Neural progenitor cell (in vitro differentiated cells): ENCODE data around the gene ODC1. TPM values are rescaled to one million over a fixed set of nuclear protein-coding genes. Genes with fewer than 3 reads are reported as not detected.

Experiments
- DNase-seq: peaks from one replicate; pipeline ENCODE4 v3.0.0-alpha.2; 2016; ENCODE audit warnings: low spot score
- H2AFZ ChIP-seq: fragments of 200-600 bp; sonication (generic); replicated peaks from 2 replicates; pipeline ENCODE4 v1.6.1; 2016; ENCODE audit warnings: antibody characterized with exemption
- H3F3A ChIP-seq: fragments of 200-600 bp; sonication (generic); 2 replicates; pipeline ENCODE4 v1.6.1; 2016; ENCODE audit warnings: antibody characterized with exemption, low read depth
- H3K27ac ChIP-seq: fragments of 200-600 bp; sonication (generic); 2 replicates; pipeline ENCODE4 v1.5.1; 2016; ENCODE audit warnings: mild to moderate bottlenecking
- H3K27me3 ChIP-seq: fragments of 200-600 bp; sonication (generic); 2 replicates; pipeline ENCODE4 v1.6.1; 2016; ENCODE audit warnings: mild to moderate bottlenecking, moderate library complexity
- H3K36me3 ChIP-seq: fragments of 200-600 bp; sonication (generic); 2 replicates; pipeline ENCODE4 v1.5.1; 2016
- H3K4me1 ChIP-seq: fragments of 200-600 bp; sonication (generic); 2 replicates; pipeline ENCODE4 v1.6.1; 2016; ENCODE audit warnings: mixed run types
- H3K4me2 ChIP-seq: fragments of 200-600 bp; sonication (generic); 2 replicates; pipeline ENCODE4 v1.6.1; 2016
- H3K4me3 ChIP-seq: fragments of 200-600 bp; sonication (generic); 2 replicates; pipeline ENCODE4 v1.5.1; 2016
- H3K79me2 ChIP-seq: fragments of 200-600 bp; sonication (generic); 2 replicates; pipeline ENCODE4 v1.6.1; 2016; ENCODE audit warnings: low read depth
- H3K9ac ChIP-seq: fragments of 200-600 bp; sonication (generic); 2 replicates; pipeline ENCODE4 v1.6.1; 2016
- H3K9me3 ChIP-seq: fragments of 200-600 bp; sonication (generic); 2 replicates; pipeline ENCODE4 v1.5.1; 2016; ENCODE audit warnings: low read depth
- H4K20me1 ChIP-seq: fragments of 200-600 bp; sonication (generic); 2 replicates; pipeline ENCODE4 v1.6.1; 2016; ENCODE audit warnings: low read depth
- H3K27ac Mint-ChIP-seq: 3 replicates; pipeline ENCODE4 v1.8.0; 2021; ENCODE audit warnings: mixed read lengths
- H3K27me3 Mint-ChIP-seq: 2 replicates; pipeline ENCODE4 v1.8.0; 2022; ENCODE audit warnings: low read depth, mild to moderate bottlenecking, inconsistent platforms, moderate library complexity, mixed read lengths; ENCODE audit not compliant: insufficient read depth
- H3K36me3 Mint-ChIP-seq: 3 replicates; pipeline ENCODE4 v1.8.0; 2021; ENCODE audit warnings: mixed read lengths
- H3K4me1 Mint-ChIP-seq: 3 replicates; pipeline ENCODE4 v1.8.0; 2021; ENCODE audit warnings: mixed read lengths
- H3K4me3 Mint-ChIP-seq: 3 replicates; pipeline ENCODE4 v1.8.0; 2021; ENCODE audit warnings: mild to moderate bottlenecking, moderate library complexity, mixed read lengths
- H3K9me3 Mint-ChIP-seq: 3 replicates; pipeline ENCODE4 v1.8.0; 2020; ENCODE audit warnings: mixed read lengths
- EZH2 ChIP-seq: fragments of 200-600 bp; sonication (generic); IDR thresholded peaks from 2 replicates; pipeline ENCODE4 v1.6.1; 2017; ENCODE audit warnings: antibody characterized with exemption, mild to moderate bottlenecking, moderate library complexity
- EZH2phosphoT487 ChIP-seq: fragments of 200-600 bp; sonication (generic); IDR thresholded peaks from 2 replicates; pipeline ENCODE4 v1.6.1; 2017; ENCODE audit warnings: antibody characterized with exemption
- total RNA-seq: library from RNA; depleted of rRNA; stranded (reverse); fragments of >200 nt; gene quantifications from 2 replicates; pipeline ENCODE4 v1.2.3, GENCODE V29; 2015; ENCODE audit warnings: low replicate concordance
- TF ChIP-seq, protein P1 (sequence below): fragments of 200-600 bp; sonication (generic); IDR thresholded peaks from 2 replicates; pipeline ENCODE4 v1.5.1; 2017; ENCODE audit warnings: antibody characterized with exemption, mild to moderate bottlenecking

Gene ODC1
- total RNA-seq, 1 donor from 2014 or later = 437 TPM

DNA sequence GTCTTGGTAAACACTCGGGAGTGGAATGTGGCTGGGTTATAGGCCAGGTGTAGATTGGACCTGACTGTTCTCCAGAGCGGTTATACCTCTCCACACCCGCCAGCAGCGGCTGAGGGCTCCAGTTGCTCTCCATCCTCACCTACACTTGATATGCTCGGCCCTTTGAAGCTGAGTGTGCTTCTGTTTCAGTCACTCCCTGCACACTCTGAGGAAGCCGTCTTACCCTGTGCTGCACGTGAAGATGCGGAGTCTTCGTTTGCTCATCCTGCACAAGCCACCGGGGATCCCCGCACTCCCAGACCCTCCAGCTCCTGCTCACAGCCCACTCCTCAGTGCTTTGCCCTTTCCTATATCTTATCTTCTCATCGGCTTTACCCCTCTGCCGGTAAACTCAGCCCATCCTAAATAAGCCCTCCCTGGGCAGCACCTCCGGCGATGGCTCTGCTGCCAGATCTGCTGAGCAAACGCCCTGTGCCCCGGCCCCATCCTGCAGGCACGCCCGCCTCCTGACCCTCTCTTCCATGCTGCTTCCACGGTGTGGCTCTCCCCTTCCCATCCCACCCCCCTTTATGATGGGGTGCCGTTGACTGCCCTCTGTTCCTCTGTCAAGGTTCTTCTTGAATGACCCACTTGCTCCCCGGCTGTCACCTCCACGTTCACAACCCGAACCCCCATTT is 47.3 kb upstream of the ODC1 start:
- Histone ChIP-seq H3F3A (no peaks in the 10 kb centered on the region), H3K9ac (no peak overlapping the region), H4K20me1 (no peaks in the 10 kb centered on the region), H3K4me3 (no peak overlapping the region), H3K36me3 (no peaks in the 10 kb centered on the region), H3K79me2 (no peaks in the 10 kb centered on the region), H3K9me3 (no peaks in the 10 kb centered on the region), H3K27me3 (no peaks in the 10 kb centered on the region), H3K4me1 (no peaks in the 10 kb centered on the region), H3K27ac (no peak overlapping the region), H3K4me2 (no peak overlapping the region), H2AFZ (no peak overlapping the region)
- no peak for DNase-seq
- Mint-ChIP-seq H3K36me3 (no peaks in the 10 kb centered on the region), H3K27me3 (peaks cover 10% of the 10 kb centered on the region), H3K4me3 (no peak overlapping the region), H3K27ac (no peak overlapping the region), H3K9me3 (peaks cover 11% of the 10 kb centered on the region), H3K4me1 (peaks cover 7% of the 10 kb centered on the region)
- TF ChIP-seq EZH2 (no peak), EZH2phosphoT487 (no peak)
- TF ChIP-seq, protein P1, sequence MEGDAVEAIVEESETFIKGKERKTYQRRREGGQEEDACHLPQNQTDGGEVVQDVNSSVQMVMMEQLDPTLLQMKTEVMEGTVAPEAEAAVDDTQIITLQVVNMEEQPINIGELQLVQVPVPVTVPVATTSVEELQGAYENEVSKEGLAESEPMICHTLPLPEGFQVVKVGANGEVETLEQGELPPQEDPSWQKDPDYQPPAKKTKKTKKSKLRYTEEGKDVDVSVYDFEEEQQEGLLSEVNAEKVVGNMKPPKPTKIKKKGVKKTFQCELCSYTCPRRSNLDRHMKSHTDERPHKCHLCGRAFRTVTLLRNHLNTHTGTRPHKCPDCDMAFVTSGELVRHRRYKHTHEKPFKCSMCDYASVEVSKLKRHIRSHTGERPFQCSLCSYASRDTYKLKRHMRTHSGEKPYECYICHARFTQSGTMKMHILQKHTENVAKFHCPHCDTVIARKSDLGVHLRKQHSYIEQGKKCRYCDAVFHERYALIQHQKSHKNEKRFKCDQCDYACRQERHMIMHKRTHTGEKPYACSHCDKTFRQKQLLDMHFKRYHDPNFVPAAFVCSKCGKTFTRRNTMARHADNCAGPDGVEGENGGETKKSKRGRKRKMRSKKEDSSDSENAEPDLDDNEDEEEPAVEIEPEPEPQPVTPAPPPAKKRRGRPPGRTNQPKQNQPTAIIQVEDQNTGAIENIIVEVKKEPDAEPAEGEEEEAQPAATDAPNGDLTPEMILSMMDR = no peak

DNA sequence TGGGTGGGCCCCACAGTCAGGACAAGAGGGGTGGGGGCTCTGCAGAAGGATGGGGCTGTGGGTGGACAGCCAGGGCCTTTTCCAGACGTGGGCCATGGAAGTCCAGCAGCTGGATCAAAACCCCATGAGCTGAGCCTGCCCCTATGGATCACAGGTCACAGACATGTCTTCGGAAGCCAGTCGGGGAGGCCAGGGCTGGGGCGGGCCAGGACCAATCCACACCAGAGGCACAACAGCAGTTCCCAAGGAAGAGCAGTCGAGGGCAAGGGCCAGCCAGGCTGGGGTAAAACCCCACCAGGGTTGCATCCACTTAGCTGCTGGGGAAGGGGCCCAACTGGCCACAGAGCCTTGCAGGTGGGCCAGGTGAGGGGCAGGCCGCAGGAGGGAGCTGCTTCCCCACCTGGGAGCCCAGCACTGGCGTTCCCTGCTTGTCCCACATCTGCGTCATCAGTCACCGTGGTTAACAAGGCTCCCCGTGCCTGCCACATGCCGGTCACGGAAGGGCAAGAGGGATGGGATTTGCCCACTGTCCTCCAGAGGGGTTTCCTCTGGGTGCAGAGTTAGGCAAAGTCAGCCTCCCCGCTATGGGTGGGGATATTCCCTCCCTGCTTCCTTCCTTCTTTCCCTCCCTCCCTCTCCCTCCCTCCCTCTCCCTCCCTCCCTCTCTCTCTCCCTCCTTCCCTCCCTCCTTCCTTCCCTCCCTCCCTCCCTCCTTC is 46.4 kb upstream of the ODC1 start:
- Histone ChIP-seq H4K20me1 (no peaks in the 10 kb centered on the region), H3K4me1 (no peaks in the 10 kb centered on the region), H3K36me3 (no peaks in the 10 kb centered on the region), H3K9ac (no peak overlapping the region), H3K4me2 (no peak overlapping the region), H3K27me3 (no peaks in the 10 kb centered on the region), H3K9me3 (no peaks in the 10 kb centered on the region), H2AFZ (no peak overlapping the region), H3K4me3 (no peak overlapping the region), H3F3A (no peaks in the 10 kb centered on the region), H3K27ac (no peak overlapping the region), H3K79me2 (no peaks in the 10 kb centered on the region)
- DNase-seq = no peak
- H3K27ac Mint-ChIP-seq = no peak overlapping the region
- H3K36me3 Mint-ChIP-seq = no peaks in the 10 kb centered on the region
- peaks cover 11% of the 10 kb centered on the region for H3K9me3 Mint-ChIP-seq
- TF ChIP-seq, protein P1 = no peak
- TF ChIP-seq EZH2 (no peak), EZH2phosphoT487 (no peak)
- no peak overlapping the region for H3K4me3 Mint-ChIP-seq
- peaks cover 7% of the 10 kb centered on the region for H3K4me1 Mint-ChIP-seq
- peaks cover 14% of the 10 kb centered on the region for H3K27me3 Mint-ChIP-seq

DNA sequence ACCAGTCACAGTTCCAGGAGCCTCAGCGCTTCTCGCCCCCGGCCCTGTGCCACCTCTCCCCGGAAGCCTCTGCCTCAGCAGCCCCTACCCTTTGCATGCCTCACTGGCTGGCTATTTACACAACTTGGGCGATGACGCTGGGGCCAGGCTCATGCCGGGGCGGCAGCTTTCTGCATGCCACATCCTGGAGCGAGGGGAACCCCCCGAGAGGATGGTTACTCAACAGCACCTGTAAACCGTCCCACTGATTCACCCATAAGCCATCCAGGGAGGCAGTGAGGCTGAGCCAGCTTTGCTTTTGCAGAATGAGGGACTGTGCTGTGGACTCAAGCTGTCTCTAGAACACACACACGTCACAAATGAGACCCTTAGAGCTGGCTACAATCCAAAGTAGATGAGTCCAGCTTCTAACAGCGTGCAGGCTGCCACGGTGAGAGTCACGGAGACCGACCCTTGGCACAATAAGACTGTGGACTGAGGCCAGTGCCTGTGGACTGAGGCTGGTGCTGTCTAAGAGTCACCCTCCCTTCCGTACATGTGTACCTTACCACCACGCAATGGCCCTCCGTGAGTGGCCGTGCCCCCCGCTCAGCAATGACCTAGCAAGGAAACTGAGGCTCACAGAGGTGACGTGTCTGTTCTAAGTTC is 45.6 kb upstream of the ODC1 start:
- Mint-ChIP-seq H3K9me3 (peaks cover 11% of the 10 kb centered on the region), H3K4me3 (no peak overlapping the region), H3K4me1 (peaks cover 3% of the 10 kb centered on the region), H3K36me3 (no peaks in the 10 kb centered on the region), H3K27me3 (peaks cover 14% of the 10 kb centered on the region), H3K27ac (no peak overlapping the region)
- H3K79me2 ChIP-seq = no peaks in the 10 kb centered on the region
- no peak overlapping the region for H3K9ac ChIP-seq
- H3K27me3 ChIP-seq = no peaks in the 10 kb centered on the region
- TF ChIP-seq, protein P1 = no peak
- no peaks in the 10 kb centered on the region for H3F3A ChIP-seq
- H2AFZ ChIP-seq = no peak overlapping the region
- DNase-seq = no peak
- H3K4me3 ChIP-seq = no peak overlapping the region
- no peak overlapping the region for H3K4me2 ChIP-seq
- H3K9me3 ChIP-seq = no peaks in the 10 kb centered on the region
- H3K36me3 ChIP-seq = no peaks in the 10 kb centered on the region
- H4K20me1 ChIP-seq = no peaks in the 10 kb centered on the region
- no peaks in the 10 kb centered on the region for H3K4me1 ChIP-seq
- H3K27ac ChIP-seq = no peak overlapping the region
